Measurements from ENCODE around the gene MSRB2. TPM values are rescaled to one million over a fixed set of nuclear protein-coding genes. Genes with fewer than 3 reads are reported as not detected.

The MSRB2 gene
- total RNA-seq, 6 experiments from 2014 or later: 15.3 to 40.2 (median 31.7) TPM

DNA sequence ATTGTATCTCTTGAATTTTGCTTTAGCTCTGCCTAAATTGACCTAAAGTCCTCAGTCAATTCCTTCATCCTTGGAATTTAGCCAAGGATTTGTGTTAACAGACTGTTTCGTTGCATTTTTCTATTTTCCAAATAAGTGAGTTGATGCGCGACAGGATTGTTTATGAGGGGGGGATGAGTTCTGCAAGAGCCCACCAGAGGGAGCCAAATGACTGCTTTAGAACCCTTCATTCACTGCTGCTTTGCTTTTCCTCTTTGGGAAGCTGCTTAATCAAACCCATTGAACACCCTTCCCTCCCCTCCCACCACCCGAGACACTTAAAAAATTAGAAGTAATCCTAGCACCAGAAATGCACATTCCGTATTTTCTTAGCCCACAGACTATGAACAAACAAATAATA is 63.0 kb downstream of the MSRB2 start:
- 3% methylated on average over 5 of the region's 5 CpGs for WGBS (ENCODE audit: insufficient coverage, low coverage, low lambda C conversion rate, missing lambda C conversion rate)
- DNase-seq (no peak), ATAC-seq (peak; percentile 91 to 97 (median 92))
- no peaks in the 10 kb centered on the region for H3K36me3 ChIP-seq
- no peaks in the 10 kb centered on the region for H3K9me3 ChIP-seq
- intact Hi-C loops (cut with DNase I): no loop called here
- H3K27me3 ChIP-seq: no peaks in the 10 kb centered on the region
- H3K4me1 ChIP-seq: no peaks in the 10 kb centered on the region
- no peak overlapping the region for H3K27ac ChIP-seq
- H3K4me3 ChIP-seq: no peak overlapping the region
- TF ChIP-seq, protein P1, sequence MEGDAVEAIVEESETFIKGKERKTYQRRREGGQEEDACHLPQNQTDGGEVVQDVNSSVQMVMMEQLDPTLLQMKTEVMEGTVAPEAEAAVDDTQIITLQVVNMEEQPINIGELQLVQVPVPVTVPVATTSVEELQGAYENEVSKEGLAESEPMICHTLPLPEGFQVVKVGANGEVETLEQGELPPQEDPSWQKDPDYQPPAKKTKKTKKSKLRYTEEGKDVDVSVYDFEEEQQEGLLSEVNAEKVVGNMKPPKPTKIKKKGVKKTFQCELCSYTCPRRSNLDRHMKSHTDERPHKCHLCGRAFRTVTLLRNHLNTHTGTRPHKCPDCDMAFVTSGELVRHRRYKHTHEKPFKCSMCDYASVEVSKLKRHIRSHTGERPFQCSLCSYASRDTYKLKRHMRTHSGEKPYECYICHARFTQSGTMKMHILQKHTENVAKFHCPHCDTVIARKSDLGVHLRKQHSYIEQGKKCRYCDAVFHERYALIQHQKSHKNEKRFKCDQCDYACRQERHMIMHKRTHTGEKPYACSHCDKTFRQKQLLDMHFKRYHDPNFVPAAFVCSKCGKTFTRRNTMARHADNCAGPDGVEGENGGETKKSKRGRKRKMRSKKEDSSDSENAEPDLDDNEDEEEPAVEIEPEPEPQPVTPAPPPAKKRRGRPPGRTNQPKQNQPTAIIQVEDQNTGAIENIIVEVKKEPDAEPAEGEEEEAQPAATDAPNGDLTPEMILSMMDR (IDR thresholded peaks at IDR 0.05): peak; percentile 72 to 86 (median 74)
- TF ChIP-seq POLR2A (IDR thresholded peaks at IDR 0.05): no peak

DNA sequence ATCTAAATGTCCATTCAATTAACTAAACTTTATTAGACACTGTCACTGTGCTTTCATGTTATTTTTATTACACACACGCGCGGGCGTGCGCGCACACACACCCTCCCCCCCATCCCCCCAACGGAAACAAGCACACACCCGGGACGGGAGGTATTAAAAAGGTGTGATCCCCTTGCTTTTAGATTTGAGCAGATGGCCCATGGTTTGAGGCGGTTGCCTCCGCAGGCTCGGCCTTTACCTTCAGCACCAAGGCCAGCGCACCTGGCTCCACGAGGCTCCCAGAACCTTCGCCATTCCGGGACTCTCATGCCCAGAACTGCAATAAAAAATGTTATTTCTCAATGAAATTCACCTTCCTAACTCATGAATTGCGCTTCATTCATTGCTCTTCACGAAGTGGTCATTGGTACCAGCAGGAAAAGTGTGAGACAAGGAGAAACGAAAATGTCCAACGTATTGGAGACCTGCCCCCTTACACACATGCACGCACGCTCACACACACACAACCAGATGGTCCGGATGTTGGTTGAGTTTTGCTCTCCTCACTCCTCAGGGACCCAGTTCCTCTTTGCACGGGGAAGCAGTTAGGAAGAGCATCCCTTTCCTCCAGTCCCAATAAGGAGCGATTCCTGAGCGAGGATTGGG is 76.0 kb downstream of the MSRB2 start:
- no peaks in the 10 kb centered on the region for H3K9me3 ChIP-seq
- no peak overlapping the region for H3K4me3 ChIP-seq
- H3K27ac ChIP-seq: no peak overlapping the region
- peaks cover 0 to 16% of the 10 kb centered on the region in 2 donors for H3K27me3 ChIP-seq
- DNase-seq (no peak), ATAC-seq (peak in 3 of 4 donors; percentile 50 to 72 (median 58))
- peaks cover 0 to 9% (median 0%) of the 10 kb centered on the region in 4 donors for H3K4me1 ChIP-seq
- no peaks in the 10 kb centered on the region for H3K36me3 ChIP-seq
- TF ChIP-seq, protein P1 (IDR thresholded peaks at IDR 0.05): no peak
- no peak for TF ChIP-seq POLR2A (IDR thresholded peaks at IDR 0.05)
- WGBS (ENCODE audit: insufficient coverage, low coverage, low lambda C conversion rate, missing lambda C conversion rate): 8% methylated on average over 25 of the region's 26 CpGs
- intact Hi-C loops (cut with DNase I): no loop called here

Small RNA genes within 50 kb of the gene (small RNA-seq; reads per million reads assigned to genes)
- 0 reads per million in 2 experiments for gene RF00561

Other genes starting within 250 kb of the MSRB2 start
- not detected for gene ARMC3, start 167.5 kb upstream of the MSRB2 start, total RNA-seq
- not detected for gene PTF1A, start 96.7 kb downstream of the MSRB2 start, total RNA-seq
- gene C10orf67, start 249.2 kb downstream of the MSRB2 start, total RNA-seq: not detected